Muscle of leg (tissue), 11 donors: ENCODE data around the gene MANBA. TPM values are rescaled to one million over a fixed set of nuclear protein-coding genes. Genes with fewer than 3 reads are reported as not detected.

ENCODE experiments used
- DNase-seq: peaks from one replicate; pipeline ENCODE4 v3.0.0; 2013
- H3K27ac ChIP-seq: one replicate; pipeline ENCODE4 v1.5.1; 2013; ENCODE audit warnings: mild to moderate bottlenecking, low read length, control low read depth
- H3K27me3 ChIP-seq: one replicate; pipeline ENCODE4 v1.6.1; 2013; ENCODE audit warnings: low read length; ENCODE audit not compliant: control insufficient read depth, insufficient read depth
- H3K36me3 ChIP-seq: one replicate; pipeline ENCODE4 v1.6.1; 2013; ENCODE audit warnings: low read length; ENCODE audit not compliant: control insufficient read depth, insufficient read depth
- H3K4me1 ChIP-seq: one replicate; pipeline ENCODE4 v1.6.1; 2013; ENCODE audit warnings: low read length; ENCODE audit not compliant: control insufficient read depth, insufficient read depth
- H3K4me3 ChIP-seq: one replicate; pipeline ENCODE4 v1.5.1; 2013; ENCODE audit warnings: low read length, control low read depth
- H3K9me3 ChIP-seq: replicated peaks from 2 replicates; pipeline ENCODE4 v1.6.1; 2013; ENCODE audit warnings: low read depth, low read length; ENCODE audit not compliant: control insufficient read depth
- WGBS: methylation state at CpG from one replicate; pipeline ENCODE4 v1.1.5; 2013; ENCODE audit warnings: missing lambda C conversion rate; ENCODE audit not compliant: insufficient coverage; 5-methylcytosine and 5-hydroxymethylcytosine counted together
- polyA plus RNA-seq, 8 donors: library from polyadenylated mRNA; unstranded; fragments of 120-200 nt; gene quantifications; one replicate each; pipeline versions ENCODE4 v1.2.1 to v1.2.3, GENCODE V29; 2013; ENCODE audit warnings: inconsistent platforms in 1 of 8, low replicate concordance in 1 of 8; ENCODE audit not compliant: insufficient read length in 8 of 8, insufficient read depth in 1 of 8
- total RNA-seq: library from RNA; stranded (reverse); fragments of 120-200 nt; gene quantifications from one replicate; pipeline ENCODE4 v1.2.4, GENCODE V29; 2013

MANBA gene
- total and polyA plus RNA-seq, 9 donors: 7.7 to 25.8 (median 10.8) TPM

DNA sequence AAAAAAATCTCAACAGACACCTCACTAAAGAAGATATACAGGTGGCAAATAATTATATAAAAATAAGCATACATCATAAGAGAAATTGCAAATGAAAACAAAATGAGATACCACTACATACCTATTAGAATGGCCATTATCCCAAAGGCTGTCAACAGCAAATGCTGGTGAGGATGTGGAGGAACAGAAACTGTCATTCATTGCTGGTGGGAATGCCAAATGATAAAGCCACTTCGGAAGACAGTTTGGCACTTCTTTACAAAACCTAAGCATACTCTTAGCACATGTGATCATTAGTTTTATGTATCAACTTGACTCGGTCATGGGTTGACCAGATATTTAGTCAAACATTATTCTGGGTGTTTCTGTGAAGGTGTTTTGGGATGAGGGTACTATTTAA, 13.5 kb upstream of the MANBA start:
- Histone ChIP-seq H3K9me3 (no peaks in the 10 kb centered on the region), H3K4me3 (no peak overlapping the region), H3K36me3 (no peaks in the 10 kb centered on the region), H3K27ac (no peak overlapping the region), H3K4me1 (no peaks in the 10 kb centered on the region), H3K27me3 (no peaks in the 10 kb centered on the region)
- DNase-seq: no peak
- no CpG with 5 or more reads among the region's 2 CpGs for WGBS

DNA sequence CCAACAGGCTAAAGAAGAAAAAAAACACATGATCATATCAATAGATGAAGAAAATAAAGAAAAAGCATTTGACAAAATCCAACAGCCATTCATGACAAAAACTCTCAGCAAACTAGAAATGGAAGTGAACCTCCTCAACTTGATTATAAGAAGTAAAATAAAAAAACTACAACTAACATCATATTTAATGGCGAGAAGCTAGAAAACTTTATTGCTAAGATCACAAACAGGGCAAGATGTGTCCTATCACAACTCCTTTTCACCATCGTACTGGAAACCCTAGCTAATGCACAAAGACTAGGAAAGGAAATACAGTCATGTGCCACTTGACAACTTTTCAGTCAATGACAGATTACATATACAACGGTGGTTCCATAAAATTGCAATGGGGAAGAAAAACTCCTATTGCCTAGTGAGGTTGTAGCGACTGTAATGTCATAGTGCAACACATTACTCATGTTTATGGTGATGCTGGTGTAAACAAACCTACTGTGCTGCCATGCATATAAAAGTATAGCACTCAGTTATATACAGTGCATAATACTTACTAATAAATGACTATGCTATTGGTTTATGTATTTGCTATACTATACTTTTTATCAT, 12.1 kb upstream of the MANBA start:
- H3K27ac ChIP-seq: no peak overlapping the region
- H3K4me1 ChIP-seq: no peaks in the 10 kb centered on the region
- H3K27me3 ChIP-seq: no peaks in the 10 kb centered on the region
- H3K9me3 ChIP-seq: no peaks in the 10 kb centered on the region
- no peak for DNase-seq
- 80% methylated on average over 1 of the region's 4 CpGs for WGBS
- H3K36me3 ChIP-seq: no peaks in the 10 kb centered on the region
- no peak overlapping the region for H3K4me3 ChIP-seq

DNA sequence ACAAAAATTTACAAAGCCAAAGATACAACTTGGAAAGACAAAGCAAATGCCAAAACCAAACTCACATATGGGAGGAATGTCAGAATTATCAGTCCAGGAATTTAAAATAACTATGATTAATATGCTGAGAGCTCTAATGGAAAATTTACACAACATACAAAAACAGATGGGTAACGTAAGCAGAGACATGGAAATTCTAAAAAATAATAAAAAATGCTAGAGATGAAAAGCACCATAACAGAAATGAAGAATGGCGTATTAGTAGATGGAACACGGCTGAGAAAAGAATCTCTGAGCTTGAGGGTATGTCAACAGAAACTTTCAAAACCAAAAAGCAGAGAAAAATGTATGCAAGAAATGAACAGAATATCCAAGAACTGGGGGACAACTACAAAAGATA, 4.1 kb upstream of the MANBA start:
- Histone ChIP-seq H3K36me3 (no peaks in the 10 kb centered on the region), H3K4me3 (no peak overlapping the region), H3K27ac (no peak overlapping the region), H3K9me3 (no peaks in the 10 kb centered on the region), H3K4me1 (peaks cover 2% of the 10 kb centered on the region), H3K27me3 (peaks cover 4% of the 10 kb centered on the region)
- DNase-seq: no peak
- WGBS: no CpG with 5 or more reads among the region's 3 CpGs

DNA sequence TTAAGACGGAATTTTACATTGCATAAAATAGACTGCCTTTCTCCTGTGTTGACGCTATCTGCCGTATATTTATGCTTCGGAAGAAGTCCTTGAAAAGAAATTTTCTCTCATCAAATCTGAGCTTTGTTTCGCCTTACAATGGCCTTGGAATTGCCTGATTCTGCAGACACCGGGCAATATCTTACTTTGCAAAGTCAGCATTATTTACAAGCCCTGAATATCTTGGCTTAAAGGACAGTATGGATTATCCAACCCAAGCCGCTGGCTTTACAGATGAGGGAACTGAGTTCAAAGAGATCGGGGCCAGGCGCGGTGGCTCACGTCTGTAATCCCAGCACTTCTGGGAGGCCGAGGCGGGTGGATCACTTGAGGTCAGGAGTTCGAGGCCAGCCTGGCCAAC, 1.1 kb upstream of the MANBA start:
- WGBS: 53% methylated on average over 12 of the region's 14 CpGs
- peaks cover 4% of the 10 kb centered on the region for H3K27me3 ChIP-seq
- H3K27ac ChIP-seq: no peak overlapping the region
- peak overlapping the region; percentile 79 for H3K4me3 ChIP-seq
- H3K4me1 ChIP-seq: peaks cover 2% of the 10 kb centered on the region
- H3K36me3 ChIP-seq: no peaks in the 10 kb centered on the region
- no peaks in the 10 kb centered on the region for H3K9me3 ChIP-seq
- DNase-seq: no peak

DNA sequence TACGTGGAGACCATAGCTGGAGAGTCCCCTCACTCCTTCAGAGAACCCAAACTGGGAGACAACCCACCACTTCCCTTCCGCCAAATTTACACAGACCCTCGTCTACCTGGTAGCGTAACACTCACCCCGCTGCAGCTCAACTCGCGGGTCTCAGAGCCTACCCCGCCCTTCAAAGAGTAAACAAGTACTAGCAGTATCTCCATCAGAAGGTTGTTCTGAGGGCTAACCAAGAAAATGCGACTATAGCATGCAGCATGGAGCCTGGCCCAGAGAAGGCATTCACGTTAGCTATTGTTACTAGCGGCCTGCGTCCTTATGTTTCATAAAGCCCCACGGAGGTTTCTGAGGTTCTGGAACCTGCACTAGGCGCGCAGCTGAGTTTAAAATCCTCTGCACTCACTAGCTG, 531 bp upstream of the MANBA start:
- peaks cover 4% of the 10 kb centered on the region for H3K27me3 ChIP-seq
- peak; percentile 36 for DNase-seq
- peak overlapping the region; percentile 65 for H3K27ac ChIP-seq
- peak overlapping the region; percentile 79 for H3K4me3 ChIP-seq
- WGBS: 2% methylated on average over 6 of the region's 15 CpGs
- no peaks in the 10 kb centered on the region for H3K9me3 ChIP-seq
- no peaks in the 10 kb centered on the region for H3K36me3 ChIP-seq
- peaks cover 2% of the 10 kb centered on the region for H3K4me1 ChIP-seq

DNA sequence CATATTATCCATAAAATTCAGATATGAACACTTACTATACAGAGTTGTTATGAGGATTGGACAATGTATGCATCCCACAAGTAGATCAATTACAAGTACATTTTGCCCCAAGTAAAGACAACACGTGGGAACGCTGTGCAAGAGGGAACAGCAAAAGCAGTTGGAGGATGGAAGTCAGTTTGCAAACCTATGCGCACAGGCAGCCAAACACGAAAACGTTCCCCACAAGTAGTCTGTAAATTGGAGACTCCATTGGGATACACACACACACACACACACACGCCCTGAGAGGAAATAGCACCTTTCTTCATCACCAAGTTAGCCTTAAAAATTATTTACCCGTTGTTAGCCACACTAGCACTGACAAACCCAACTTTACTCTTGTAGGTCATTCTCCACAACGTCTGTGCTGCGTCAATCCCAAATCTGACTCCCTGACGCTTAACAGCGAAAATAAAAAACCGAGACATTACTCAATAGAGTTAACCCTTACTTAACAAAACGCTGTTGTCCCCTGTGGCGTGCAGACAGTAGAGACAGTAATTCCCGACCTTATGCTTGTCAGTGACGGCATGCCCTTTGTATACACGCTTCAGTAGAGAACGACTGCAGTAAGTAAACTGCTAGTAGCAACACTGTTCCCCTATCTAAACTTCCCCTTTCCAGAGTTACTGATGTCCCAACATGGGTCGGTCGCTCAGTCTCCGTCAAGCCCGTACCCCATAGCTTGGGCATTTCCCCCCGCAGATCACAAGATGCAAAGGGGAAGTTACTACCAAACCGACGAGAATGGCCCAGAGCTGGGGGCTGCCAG, 730 bp downstream of the MANBA start:
- peak overlapping the region; percentile 79 for H3K4me3 ChIP-seq
- peaks cover 4% of the 10 kb centered on the region for H3K27me3 ChIP-seq
- peak; percentile 78 for DNase-seq
- peaks cover 2% of the 10 kb centered on the region for H3K4me1 ChIP-seq
- H3K9me3 ChIP-seq: no peaks in the 10 kb centered on the region
- H3K27ac ChIP-seq: peak overlapping the region; percentile 83
- no peaks in the 10 kb centered on the region for H3K36me3 ChIP-seq
- under 1% methylated on average over 20 of the region's 25 CpGs for WGBS

DNA sequence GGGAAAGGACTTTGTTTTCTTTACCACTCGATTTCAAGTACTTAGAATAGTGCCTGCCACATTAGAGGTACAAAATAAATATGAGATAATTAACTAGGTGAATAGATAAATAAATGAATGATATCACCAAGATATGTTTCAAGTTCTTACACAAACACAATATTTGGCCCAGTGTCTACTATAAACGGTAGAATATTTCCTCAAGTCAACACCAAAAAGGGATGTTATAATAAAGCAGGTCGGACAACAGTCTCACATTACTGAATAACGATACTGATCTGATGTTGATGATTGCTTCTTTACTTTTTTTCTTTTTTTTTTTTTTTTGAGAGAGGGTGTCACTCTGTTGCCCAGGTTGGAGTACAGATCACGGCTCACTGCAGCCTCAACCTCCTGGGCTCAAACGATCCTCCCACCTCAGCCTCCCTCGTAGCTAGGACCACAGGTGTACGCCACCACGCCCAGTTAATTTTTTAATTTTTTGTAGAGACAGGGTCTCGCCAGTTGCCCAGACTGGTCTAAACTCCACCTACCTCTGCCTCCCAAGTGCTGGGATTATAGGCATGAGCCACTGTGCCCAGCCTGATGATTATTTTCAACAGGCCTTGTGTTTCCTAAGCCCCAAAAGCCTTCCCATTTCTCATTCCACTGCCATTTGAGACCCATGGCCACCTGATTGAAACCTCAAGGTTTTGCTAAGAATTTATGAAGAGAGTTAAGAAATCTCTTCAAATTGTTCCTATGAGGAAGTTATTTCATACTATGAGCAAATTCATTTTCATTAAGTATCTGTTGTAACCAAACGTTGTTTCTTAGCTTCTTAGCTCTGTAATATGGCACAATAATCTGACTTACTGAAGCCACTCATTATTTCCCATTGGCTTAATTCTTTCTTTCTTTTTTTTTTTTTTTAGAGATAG, 2.3 kb downstream of the MANBA start:
- Histone ChIP-seq H3K4me3 (no peak overlapping the region), H3K36me3 (no peaks in the 10 kb centered on the region)

DNA sequence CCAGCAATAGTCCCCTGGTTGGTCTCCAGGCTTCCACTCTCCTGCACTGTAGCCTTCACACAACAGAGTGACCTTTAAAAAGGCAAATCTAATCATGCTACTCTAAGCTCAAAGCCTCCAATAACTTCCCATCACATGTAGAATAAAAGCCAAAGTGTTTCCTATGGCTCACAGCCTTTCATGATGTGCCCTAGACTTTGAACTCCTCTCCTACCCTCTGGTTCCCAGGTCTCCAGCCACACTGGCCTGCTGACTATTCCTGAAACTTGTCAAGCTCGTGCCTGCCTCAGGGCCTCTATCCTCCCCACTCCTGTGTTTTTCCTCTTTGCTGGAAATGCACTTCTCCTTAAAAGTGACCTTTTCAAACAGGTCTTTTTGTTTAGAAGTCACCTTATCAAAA, 3.1 kb downstream of the MANBA start:
- Histone ChIP-seq H3K4me1 (peaks cover 2% of the 10 kb centered on the region), H3K9me3 (no peaks in the 10 kb centered on the region), H3K27ac (no peak overlapping the region), H3K4me3 (no peak overlapping the region), H3K27me3 (peaks cover 4% of the 10 kb centered on the region), H3K36me3 (no peaks in the 10 kb centered on the region)
- no peak for DNase-seq
- WGBS: 44% methylated on average over 1 of the region's 1 CpG

More for the DNA sequence above, 2.3 kb downstream of the MANBA start:
- H3K27ac ChIP-seq: no peak overlapping the region
- H3K9me3 ChIP-seq: no peaks in the 10 kb centered on the region
- peaks cover 2% of the 10 kb centered on the region for H3K4me1 ChIP-seq
- H3K27me3 ChIP-seq: peaks cover 4% of the 10 kb centered on the region
- 90% methylated on average over 5 of the region's 11 CpGs for WGBS
- no peak for DNase-seq

DNA sequence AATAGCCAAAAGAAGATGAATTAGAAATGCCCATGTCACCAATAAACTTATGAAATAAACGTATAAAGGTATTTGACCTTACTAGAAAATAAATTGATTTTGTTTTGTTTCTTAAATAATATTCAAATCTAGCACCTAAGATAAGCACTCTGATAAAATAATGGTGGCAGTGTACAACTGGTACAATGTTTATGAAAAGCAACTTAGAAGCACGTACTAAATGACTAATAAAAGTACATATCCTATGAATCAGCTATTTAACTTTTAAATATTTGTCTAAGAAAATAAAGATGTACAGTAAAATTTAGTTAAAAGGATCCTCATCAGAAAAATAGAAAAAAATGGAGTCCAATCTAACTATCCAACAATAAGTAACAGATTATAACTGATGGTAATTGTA, 6.7 kb downstream of the MANBA start:
- H3K9me3 ChIP-seq: no peaks in the 10 kb centered on the region
- no CpG with 5 or more reads among the region's 2 CpGs for WGBS
- H3K4me3 ChIP-seq: no peak overlapping the region
- H3K36me3 ChIP-seq: peaks cover 2% of the 10 kb centered on the region
- H3K4me1 ChIP-seq: no peaks in the 10 kb centered on the region
- no peak for DNase-seq
- no peak overlapping the region for H3K27ac ChIP-seq
- no peaks in the 10 kb centered on the region for H3K27me3 ChIP-seq

DNA sequence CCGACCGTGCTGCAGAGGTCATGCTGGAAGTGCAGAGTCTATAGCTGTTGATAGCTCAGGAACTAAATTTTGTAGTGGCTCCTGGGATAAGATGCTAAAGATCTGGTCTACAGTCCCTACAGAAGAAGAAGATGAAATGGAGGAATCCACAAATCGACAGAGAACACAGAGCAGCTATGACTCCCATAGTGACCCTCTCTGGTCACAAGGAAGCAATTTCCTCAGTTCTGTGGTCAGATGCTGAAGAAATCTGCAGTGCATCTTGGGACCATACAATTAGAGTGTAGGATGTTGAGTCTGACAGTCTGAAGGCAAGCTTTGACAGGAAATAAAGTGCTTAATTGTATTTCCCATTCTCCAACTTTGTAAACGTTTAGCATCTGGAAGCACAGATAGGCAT, 8.8 kb downstream of the MANBA start:
- DNase-seq: no peak
- Histone ChIP-seq H3K27ac (no peak overlapping the region), H3K9me3 (no peaks in the 10 kb centered on the region), H3K27me3 (no peaks in the 10 kb centered on the region), H3K36me3 (peaks cover 2% of the 10 kb centered on the region), H3K4me1 (no peaks in the 10 kb centered on the region), H3K4me3 (no peak overlapping the region)
- 71% methylated on average over 3 of the region's 4 CpGs for WGBS
